Peyer's patch (tissue), 4 donors: ENCODE data around the gene CTR9.

Source experiments
- CTCF ChIP-seq, 6 experiments: fragments of 450-650 bp in 4 of 6; fragments of 200-600 bp in 2 of 6; sonication (generic) in 1 of 6; IDR thresholded peaks; one replicate each; pipeline ENCODE4 v1.5.1; 2017 to 2019; ENCODE audit warnings: antibody characterized with exemption in 6 of 6, mild to moderate bottlenecking in 3 of 6, moderate library complexity in 1 of 6
- POLR2A ChIP-seq, 2 donors: fragments of 450-650 bp; IDR thresholded peaks; one replicate each; pipeline ENCODE4 v1.5.1; 2017; ENCODE audit warnings: antibody characterized with exemption in 2 of 2, mild to moderate bottlenecking in 2 of 2, moderate library complexity in 2 of 2

DNA sequence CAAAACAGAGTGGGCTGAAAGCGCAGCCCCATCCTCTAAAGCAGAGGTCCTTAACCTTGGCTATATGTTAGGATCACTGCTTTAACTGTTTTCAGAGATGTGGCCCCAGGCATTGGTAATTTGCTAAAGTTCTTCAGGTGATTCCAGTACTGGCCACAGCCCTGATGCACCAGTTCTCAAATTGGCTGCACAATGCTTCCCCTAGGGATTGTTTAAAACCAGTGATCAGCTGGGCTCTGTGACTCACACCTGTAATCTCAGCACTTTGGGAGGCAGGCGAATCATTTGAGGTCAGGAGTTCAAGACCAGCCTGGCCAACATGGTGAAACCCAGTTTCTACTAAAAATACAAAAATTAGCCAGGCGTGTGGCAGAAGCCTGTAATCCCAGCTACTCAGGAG, 49.1 kb upstream of the CTR9 start:
- no peak for TF ChIP-seq CTCF (IDR thresholded peaks at IDR 0.05)
- no peak for TF ChIP-seq POLR2A (IDR thresholded peaks at IDR 0.05)
